Measurements from ENCODE around the gene TCF12. TPM values are rescaled to one million over a fixed set of nuclear protein-coding genes. Genes with fewer than 3 reads are reported as not detected.

TCF12 gene
- polyA plus RNA-seq, 3 donors, result 15.8 to 52.5 (median 27.6) TPM

DNA sequence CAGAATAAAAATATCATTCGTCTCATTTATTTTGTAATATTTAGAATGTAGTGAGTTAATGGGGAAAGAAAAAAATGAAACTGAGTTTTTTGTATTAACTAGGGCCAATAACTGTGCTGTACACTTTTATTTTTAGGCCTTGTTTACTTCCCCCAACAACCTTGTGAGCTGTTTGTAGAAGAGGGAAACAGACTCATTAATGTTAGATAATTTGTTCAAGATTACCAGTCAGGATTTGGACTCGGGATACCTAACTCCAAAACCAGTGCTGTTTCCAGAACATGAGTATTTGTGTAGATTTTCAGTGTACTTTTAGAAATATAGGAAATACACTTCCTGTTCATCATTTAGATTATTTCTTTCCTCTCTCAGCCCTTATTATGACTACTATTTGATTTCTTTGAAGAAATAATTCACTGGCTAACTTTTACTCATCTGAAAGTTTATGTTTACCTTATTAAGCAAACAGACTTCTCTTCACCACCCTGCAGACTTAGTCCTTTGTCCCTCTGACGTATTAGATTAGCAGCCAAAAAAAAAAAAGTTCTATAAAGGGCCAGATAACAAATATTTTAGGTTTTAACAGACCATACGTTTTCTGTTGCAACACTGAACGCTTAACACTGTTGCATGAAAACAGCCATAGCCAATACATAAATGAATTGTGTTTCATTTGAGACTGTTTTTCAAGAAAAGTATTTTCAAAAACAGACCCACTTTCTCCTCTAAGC, 265.3 kb downstream of the TCF12 start:
- no CpG with 5 or more reads among the region's 5 CpGs for WGBS (ENCODE audit: insufficient coverage)
- H3K9me3 Mint-ChIP-seq, result peaks cover 2 to 11% (median 7%) of the 10 kb centered on the region in 7 donors
- H2AFZ ChIP-seq (ENCODE audit: insufficient read depth, low read depth, low read length, poor library complexity, severe bottlenecking), result no peak overlapping the region

DNA sequence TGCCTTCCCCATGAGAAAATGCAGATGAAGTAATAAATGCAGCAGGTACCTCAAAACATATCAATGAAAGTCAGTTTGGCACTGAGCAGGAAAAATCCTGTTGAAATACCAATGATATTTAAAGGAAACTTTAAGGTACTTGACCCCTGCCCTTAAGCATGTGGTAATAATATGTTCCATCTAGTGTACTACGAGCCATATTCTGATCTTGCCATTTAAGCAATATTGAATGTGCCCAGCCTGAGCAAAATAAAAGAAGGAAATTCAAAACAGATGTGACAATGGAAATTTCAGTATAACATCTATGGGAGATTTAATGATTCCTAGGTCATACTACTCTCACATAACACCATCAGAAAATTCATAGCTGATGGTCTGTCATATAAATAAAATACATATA, 266.1 kb downstream of the TCF12 start:
- Histone ChIP-seq H3K9ac (ENCODE audit: insufficient read depth, low read length, poor library complexity, severe bottlenecking) (no peak overlapping the region), H3K36me3 (replicated peaks in 1 of 2; ENCODE audit: control insufficient read depth in 1 of 2, insufficient read depth in 2 of 2, low read length in 2 of 2) (peaks cover 0 to 18% of the 10 kb centered on the region in 2 donors), H3K4me2 (replicated peaks; ENCODE audit: extremely low read depth, low read length, poor library complexity, severe bottlenecking) (no peak overlapping the region), H3K79me2 (ENCODE audit: insufficient read depth, low read length) (no peaks in the 10 kb centered on the region), H2AFZ (ENCODE audit: insufficient read depth, low read depth, low read length, poor library complexity, severe bottlenecking) (no peak overlapping the region), H3K4me1 (ENCODE audit: control insufficient read depth in 1 of 2, insufficient read depth in 2 of 2, low read length in 2 of 2) (no peaks in the 10 kb centered on the region), H3K9me3 (replicated peaks in 1 of 2; ENCODE audit: control insufficient read depth in 1 of 2, insufficient read depth in 1 of 2, low read length in 2 of 2) (peaks cover 0 to 5% of the 10 kb centered on the region in 2 donors), H4K20me1 (ENCODE audit: insufficient read depth, low read length) (no peaks in the 10 kb centered on the region), H3K4me3 (replicated peaks in 1 of 3; ENCODE audit: low read depth in 2 of 3, low read length in 3 of 3) (no peak overlapping the region), H3K27me3 (ENCODE audit: control insufficient read depth in 2 of 2, insufficient read depth in 2 of 2, low read length in 2 of 2) (no peaks in the 10 kb centered on the region), H3K27ac (ENCODE audit: low read depth in 1 of 2, low read length in 2 of 2) (no peak overlapping the region)
- peaks cover 25 to 27% of the 10 kb centered on the region in 2 donors for H3K36me3 Mint-ChIP-seq
- peaks cover 2 to 11% (median 7%) of the 10 kb centered on the region in 7 donors for H3K9me3 Mint-ChIP-seq
- H3K27me3 Mint-ChIP-seq (ENCODE audit: low read depth in 3 of 3), result no peaks in the 10 kb centered on the region
- peaks cover 5% of the 10 kb centered on the region for H3K4me1 Mint-ChIP-seq
- TF ChIP-seq, protein P1, sequence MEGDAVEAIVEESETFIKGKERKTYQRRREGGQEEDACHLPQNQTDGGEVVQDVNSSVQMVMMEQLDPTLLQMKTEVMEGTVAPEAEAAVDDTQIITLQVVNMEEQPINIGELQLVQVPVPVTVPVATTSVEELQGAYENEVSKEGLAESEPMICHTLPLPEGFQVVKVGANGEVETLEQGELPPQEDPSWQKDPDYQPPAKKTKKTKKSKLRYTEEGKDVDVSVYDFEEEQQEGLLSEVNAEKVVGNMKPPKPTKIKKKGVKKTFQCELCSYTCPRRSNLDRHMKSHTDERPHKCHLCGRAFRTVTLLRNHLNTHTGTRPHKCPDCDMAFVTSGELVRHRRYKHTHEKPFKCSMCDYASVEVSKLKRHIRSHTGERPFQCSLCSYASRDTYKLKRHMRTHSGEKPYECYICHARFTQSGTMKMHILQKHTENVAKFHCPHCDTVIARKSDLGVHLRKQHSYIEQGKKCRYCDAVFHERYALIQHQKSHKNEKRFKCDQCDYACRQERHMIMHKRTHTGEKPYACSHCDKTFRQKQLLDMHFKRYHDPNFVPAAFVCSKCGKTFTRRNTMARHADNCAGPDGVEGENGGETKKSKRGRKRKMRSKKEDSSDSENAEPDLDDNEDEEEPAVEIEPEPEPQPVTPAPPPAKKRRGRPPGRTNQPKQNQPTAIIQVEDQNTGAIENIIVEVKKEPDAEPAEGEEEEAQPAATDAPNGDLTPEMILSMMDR (IDR thresholded peaks at IDR 0.05), result no peak
- WGBS (ENCODE audit: insufficient coverage), result 100% methylated on average over 1 of the region's 1 CpG
- no peak overlapping the region for H3K4me3 Mint-ChIP-seq
- intact Hi-C loops (cut with micrococcal nuclease), result no loop called here
- DNase-seq, result no peak
- H3K27ac Mint-ChIP-seq, result no peak overlapping the region

More for the DNA sequence above, 265.3 kb downstream of the TCF12 start:
- DNase-seq, result no peak
- H3K27me3 Mint-ChIP-seq (ENCODE audit: low read depth in 3 of 3), result no peaks in the 10 kb centered on the region
- H3K4me3 Mint-ChIP-seq, result no peak overlapping the region
- Histone ChIP-seq H3K79me2 (ENCODE audit: insufficient read depth, low read length) (no peaks in the 10 kb centered on the region), H3K27me3 (ENCODE audit: control insufficient read depth in 2 of 2, insufficient read depth in 2 of 2, low read length in 2 of 2) (no peaks in the 10 kb centered on the region), H3K4me1 (ENCODE audit: control insufficient read depth in 1 of 2, insufficient read depth in 2 of 2, low read length in 2 of 2) (no peaks in the 10 kb centered on the region), H3K4me3 (replicated peaks in 1 of 3; ENCODE audit: low read depth in 2 of 3, low read length in 3 of 3) (no peak overlapping the region), H3K36me3 (replicated peaks in 1 of 2; ENCODE audit: control insufficient read depth in 1 of 2, insufficient read depth in 2 of 2, low read length in 2 of 2) (peaks cover 0 to 18% of the 10 kb centered on the region in 2 donors), H4K20me1 (ENCODE audit: insufficient read depth, low read length) (no peaks in the 10 kb centered on the region), H3K9me3 (replicated peaks in 1 of 2; ENCODE audit: control insufficient read depth in 1 of 2, insufficient read depth in 1 of 2, low read length in 2 of 2) (peaks cover 0 to 5% of the 10 kb centered on the region in 2 donors), H3K9ac (ENCODE audit: insufficient read depth, low read length, poor library complexity, severe bottlenecking) (no peak overlapping the region), H3K27ac (ENCODE audit: low read depth in 1 of 2, low read length in 2 of 2) (no peak overlapping the region), H3K4me2 (replicated peaks; ENCODE audit: extremely low read depth, low read length, poor library complexity, severe bottlenecking) (no peak overlapping the region)
- intact Hi-C loops (cut with micrococcal nuclease), result no loop called here
- peaks cover 28 to 30% of the 10 kb centered on the region in 2 donors for H3K36me3 Mint-ChIP-seq
- peaks cover 5% of the 10 kb centered on the region for H3K4me1 Mint-ChIP-seq
- H3K27ac Mint-ChIP-seq, result peak overlapping the region in 1 of 7 donors; percentile 46
- TF ChIP-seq, protein P1 (IDR thresholded peaks at IDR 0.05), result no peak

All from CD14-positive monocyte (primary cell).